ENCODE data around the gene RASSF4. TPM values are rescaled to one million over a fixed set of nuclear protein-coding genes. Genes with fewer than 3 reads are reported as not detected.

The RASSF4 gene
- total RNA-seq, 2 donors from 2014 or later, result 1.7 to 4.4 TPM

GRCh38 chr10:44960482-44961229 lies 1.1 kb downstream of the RASSF4 start:
- Mint-ChIP-seq H3K4me3 (peak overlapping the region; percentile 86), H3K4me1 (peaks cover 6% of the 10 kb centered on the region), H3K27ac (no peak overlapping the region), H3K9me3 (no peaks in the 10 kb centered on the region), H3K36me3 (ENCODE audit: low read depth) (no peaks in the 10 kb centered on the region), H3K27me3 (no peaks in the 10 kb centered on the region)
- no peak for ATAC-seq (replicated peaks)

GRCh38 chr10:44961230-44961571 lies 1.6 kb downstream of the RASSF4 start:
- Mint-ChIP-seq H3K27me3 (no peaks in the 10 kb centered on the region), H3K36me3 (ENCODE audit: low read depth) (no peaks in the 10 kb centered on the region), H3K27ac (no peak overlapping the region), H3K9me3 (no peaks in the 10 kb centered on the region), H3K4me1 (peaks cover 11% of the 10 kb centered on the region), H3K4me3 (no peak overlapping the region)
- ATAC-seq (replicated peaks), result no peak

- no peak for ATAC-seq (replicated peaks)
- Mint-ChIP-seq H3K27ac (peak overlapping the region; percentile 17), H3K36me3 (ENCODE audit: low read depth) (no peaks in the 10 kb centered on the region), H3K4me1 (peaks cover 14% of the 10 kb centered on the region), H3K4me3 (no peak overlapping the region), H3K9me3 (no peaks in the 10 kb centered on the region), H3K27me3 (no peaks in the 10 kb centered on the region)
Measured at GRCh38 chr10:44961931-44962750, 2.5 kb downstream of the RASSF4 start.

GRCh38 chr10:44962870-44963738 lies 3.5 kb downstream of the RASSF4 start:
- no peaks in the 10 kb centered on the region for H3K36me3 Mint-ChIP-seq (ENCODE audit: low read depth)
- no peaks in the 10 kb centered on the region for H3K27me3 Mint-ChIP-seq
- H3K4me3 Mint-ChIP-seq, result no peak overlapping the region
- H3K4me1 Mint-ChIP-seq, result peaks cover 14% of the 10 kb centered on the region
- H3K27ac Mint-ChIP-seq, result peak overlapping the region; percentile 17
- no peak for ATAC-seq (replicated peaks)
- no peaks in the 10 kb centered on the region for H3K9me3 Mint-ChIP-seq

GRCh38 chr10:44963772-44964633 lies 4.4 kb downstream of the RASSF4 start:
- H3K4me3 Mint-ChIP-seq, result no peak overlapping the region
- peaks cover 14% of the 10 kb centered on the region for H3K4me1 Mint-ChIP-seq
- no peaks in the 10 kb centered on the region for H3K27me3 Mint-ChIP-seq
- no peak for ATAC-seq (replicated peaks)
- H3K36me3 Mint-ChIP-seq (ENCODE audit: low read depth), result no peaks in the 10 kb centered on the region
- H3K9me3 Mint-ChIP-seq, result no peaks in the 10 kb centered on the region
- no peak overlapping the region for H3K27ac Mint-ChIP-seq

- Mint-ChIP-seq H3K27ac (no peak overlapping the region), H3K4me1 (peaks cover 16% of the 10 kb centered on the region), H3K9me3 (no peaks in the 10 kb centered on the region), H3K36me3 (ENCODE audit: low read depth) (no peaks in the 10 kb centered on the region), H3K27me3 (no peaks in the 10 kb centered on the region), H3K4me3 (no peak overlapping the region)
- no peak for ATAC-seq (replicated peaks)
Measured at GRCh38 chr10:44965104-44965503, 5.5 kb downstream of the RASSF4 start.

GRCh38 chr10:44965651-44966097 lies 6.1 kb downstream of the RASSF4 start:
- no peaks in the 10 kb centered on the region for H3K27me3 Mint-ChIP-seq
- H3K4me1 Mint-ChIP-seq, result peaks cover 16% of the 10 kb centered on the region
- H3K9me3 Mint-ChIP-seq, result no peaks in the 10 kb centered on the region
- H3K27ac Mint-ChIP-seq, result peak overlapping the region; percentile 34
- H3K4me3 Mint-ChIP-seq, result peak overlapping the region; percentile 19
- ATAC-seq (replicated peaks), result peak; percentile 60
- H3K36me3 Mint-ChIP-seq (ENCODE audit: low read depth), result no peaks in the 10 kb centered on the region

- ATAC-seq (replicated peaks), result peak; percentile 61
- no peaks in the 10 kb centered on the region for H3K9me3 Mint-ChIP-seq
- H3K4me1 Mint-ChIP-seq, result peaks cover 16% of the 10 kb centered on the region
- peak overlapping the region; percentile 34 for H3K27ac Mint-ChIP-seq
- H3K36me3 Mint-ChIP-seq (ENCODE audit: low read depth), result no peaks in the 10 kb centered on the region
- H3K27me3 Mint-ChIP-seq, result no peaks in the 10 kb centered on the region
- H3K4me3 Mint-ChIP-seq, result peak overlapping the region; percentile 19
Measured at GRCh38 chr10:44966129-44966815, 6.7 kb downstream of the RASSF4 start.

GRCh38 chr10:44966816-44967509 lies 7.4 kb downstream of the RASSF4 start:
- H3K27me3 Mint-ChIP-seq, result no peaks in the 10 kb centered on the region
- no peaks in the 10 kb centered on the region for H3K36me3 Mint-ChIP-seq (ENCODE audit: low read depth)
- no peaks in the 10 kb centered on the region for H3K9me3 Mint-ChIP-seq
- peak overlapping the region; percentile 19 for H3K4me3 Mint-ChIP-seq
- H3K4me1 Mint-ChIP-seq, result peaks cover 16% of the 10 kb centered on the region
- no peak overlapping the region for H3K27ac Mint-ChIP-seq
- ATAC-seq (replicated peaks), result no peak

- no peak overlapping the region for H3K27ac Mint-ChIP-seq
- peaks cover 16% of the 10 kb centered on the region for H3K4me1 Mint-ChIP-seq
- H3K27me3 Mint-ChIP-seq, result no peaks in the 10 kb centered on the region
- peak; percentile 19 for ATAC-seq (replicated peaks)
- H3K4me3 Mint-ChIP-seq, result peak overlapping the region; percentile 10
- no peaks in the 10 kb centered on the region for H3K9me3 Mint-ChIP-seq
- H3K36me3 Mint-ChIP-seq (ENCODE audit: low read depth), result no peaks in the 10 kb centered on the region
Measured at GRCh38 chr10:44967616-44968015, 8.0 kb downstream of the RASSF4 start.

GRCh38 chr10:44968091-44968490 lies 8.5 kb downstream of the RASSF4 start:
- Mint-ChIP-seq H3K9me3 (no peaks in the 10 kb centered on the region), H3K27me3 (no peaks in the 10 kb centered on the region), H3K36me3 (ENCODE audit: low read depth) (no peaks in the 10 kb centered on the region), H3K4me3 (peak overlapping the region; percentile 10), H3K4me1 (peaks cover 16% of the 10 kb centered on the region), H3K27ac (no peak overlapping the region)
- ATAC-seq (replicated peaks), result peak; percentile 16

GRCh38 chr10:44968500-44969400 lies 9.1 kb downstream of the RASSF4 start:
- Mint-ChIP-seq H3K4me3 (no peak overlapping the region), H3K4me1 (peaks cover 16% of the 10 kb centered on the region), H3K36me3 (ENCODE audit: low read depth) (no peaks in the 10 kb centered on the region), H3K9me3 (no peaks in the 10 kb centered on the region), H3K27me3 (no peaks in the 10 kb centered on the region), H3K27ac (peak overlapping the region; percentile 2)
- ATAC-seq (replicated peaks), result peak; percentile 18

Measured in activated T-helper 17 cell treated with anti-CD3 and anti-CD28 coated beads, Interleukin-2, amount 50 U/mL, for 72 hours (primary cell).